ENCODE data around the gene CDKL4.
A peak's percentile ranks its signal among the peaks of the same experiment; 100 is the strongest.

Gene CDKL4

GRCh38 chr2:39227628-39228412 is 15.9 kb downstream of the CDKL4 start:
- H3K27ac ChIP-seq (ENCODE audit: low read depth, low read length) = no peak overlapping the region
- H3K9ac ChIP-seq (ENCODE audit: low read length) = no peak overlapping the region

GRCh38 chr2:39225567-39225966 is 18.2 kb downstream of the CDKL4 start:
- Histone ChIP-seq H3K27me3 (ENCODE audit: control insufficient read depth in 1 of 2, insufficient read depth in 2 of 2, low read length in 2 of 2) (no peaks in the 10 kb centered on the region), H3K27ac (ENCODE audit: low read depth, low read length) (no peak overlapping the region), H3K36me3 (ENCODE audit: insufficient read depth, low read length) (no peaks in the 10 kb centered on the region), H3K9me3 (ENCODE audit: low read length) (no peaks in the 10 kb centered on the region), H3K4me3 (ENCODE audit: low read depth in 1 of 2, low read length in 2 of 2) (no peak overlapping the region), H3K4me1 (ENCODE audit: insufficient read depth, low read length) (peaks cover 20% of the 10 kb centered on the region), H3K9ac (ENCODE audit: low read length) (no peak overlapping the region)

More at GRCh38 chr2:39227628-39228412, 15.9 kb downstream of the CDKL4 start:
- H3K36me3 ChIP-seq (ENCODE audit: insufficient read depth, low read length) = no peaks in the 10 kb centered on the region
- H3K4me1 ChIP-seq (ENCODE audit: insufficient read depth, low read length) = peaks cover 20% of the 10 kb centered on the region
- no peaks in the 10 kb centered on the region for H3K27me3 ChIP-seq (ENCODE audit: control insufficient read depth in 1 of 2, insufficient read depth in 2 of 2, low read length in 2 of 2)
- no peaks in the 10 kb centered on the region for H3K9me3 ChIP-seq (ENCODE audit: low read length)
- H3K4me3 ChIP-seq (ENCODE audit: low read depth in 1 of 2, low read length in 2 of 2) = peak overlapping the region in 1 of 2 donors; percentile 26

- Histone ChIP-seq H3K4me3 (ENCODE audit: low read depth in 1 of 2, low read length in 2 of 2) (no peak overlapping the region), H3K9me3 (ENCODE audit: low read length) (no peaks in the 10 kb centered on the region), H3K27me3 (ENCODE audit: control insufficient read depth in 1 of 2, insufficient read depth in 2 of 2, low read length in 2 of 2) (no peaks in the 10 kb centered on the region), H3K36me3 (ENCODE audit: insufficient read depth, low read length) (no peaks in the 10 kb centered on the region), H3K9ac (ENCODE audit: low read length) (no peak overlapping the region), H3K27ac (ENCODE audit: low read depth, low read length) (no peak overlapping the region), H3K4me1 (ENCODE audit: insufficient read depth, low read length) (peaks cover 12% of the 10 kb centered on the region)
These were observed 19.9 kb downstream of the CDKL4 start for GRCh38 chr2:39223909-39224308.

- H3K4me1 ChIP-seq (ENCODE audit: insufficient read depth, low read length) = no peaks in the 10 kb centered on the region
These were observed 22.3 kb downstream of the CDKL4 start for GRCh38 chr2:39221459-39221858.

GRCh38 chr2:39220136-39220535 is 23.6 kb downstream of the CDKL4 start:
- Histone ChIP-seq H3K36me3 (ENCODE audit: insufficient read depth, low read length) (no peaks in the 10 kb centered on the region), H3K27ac (ENCODE audit: low read depth, low read length) (no peak overlapping the region), H3K4me1 (ENCODE audit: insufficient read depth, low read length) (no peaks in the 10 kb centered on the region), H3K4me3 (ENCODE audit: low read depth in 1 of 2, low read length in 2 of 2) (no peak overlapping the region), H3K9me3 (ENCODE audit: low read length) (no peaks in the 10 kb centered on the region), H3K9ac (ENCODE audit: low read length) (no peak overlapping the region), H3K27me3 (ENCODE audit: control insufficient read depth in 1 of 2, insufficient read depth in 2 of 2, low read length in 2 of 2) (no peaks in the 10 kb centered on the region)

More at GRCh38 chr2:39221459-39221858, 22.3 kb downstream of the CDKL4 start:
- Histone ChIP-seq H3K27me3 (ENCODE audit: control insufficient read depth in 1 of 2, insufficient read depth in 2 of 2, low read length in 2 of 2) (no peaks in the 10 kb centered on the region), H3K9ac (ENCODE audit: low read length) (no peak overlapping the region), H3K4me3 (ENCODE audit: low read depth in 1 of 2, low read length in 2 of 2) (no peak overlapping the region), H3K9me3 (ENCODE audit: low read length) (no peaks in the 10 kb centered on the region), H3K36me3 (ENCODE audit: insufficient read depth, low read length) (no peaks in the 10 kb centered on the region), H3K27ac (ENCODE audit: low read depth, low read length) (no peak overlapping the region)

GRCh38 chr2:39218391-39218790 is 25.4 kb downstream of the CDKL4 start:
- Histone ChIP-seq H3K27me3 (ENCODE audit: control insufficient read depth in 1 of 2, insufficient read depth in 2 of 2, low read length in 2 of 2) (no peaks in the 10 kb centered on the region), H3K36me3 (ENCODE audit: insufficient read depth, low read length) (no peaks in the 10 kb centered on the region), H3K4me3 (ENCODE audit: low read depth in 1 of 2, low read length in 2 of 2) (no peak overlapping the region), H3K9me3 (ENCODE audit: low read length) (no peaks in the 10 kb centered on the region), H3K4me1 (ENCODE audit: insufficient read depth, low read length) (no peaks in the 10 kb centered on the region), H3K27ac (ENCODE audit: low read depth, low read length) (no peak overlapping the region), H3K9ac (ENCODE audit: low read length) (no peak overlapping the region)

- no peaks in the 10 kb centered on the region for H3K36me3 ChIP-seq (ENCODE audit: insufficient read depth, low read length)
- H3K9ac ChIP-seq (ENCODE audit: low read length) = no peak overlapping the region
These were observed 26.6 kb downstream of the CDKL4 start for GRCh38 chr2:39217192-39217550.

GRCh38 chr2:39216346-39217191 is 27.2 kb downstream of the CDKL4 start:
- Histone ChIP-seq H3K4me3 (ENCODE audit: low read depth in 1 of 2, low read length in 2 of 2) (no peak overlapping the region), H3K9me3 (ENCODE audit: low read length) (no peaks in the 10 kb centered on the region), H3K9ac (ENCODE audit: low read length) (no peak overlapping the region), H3K27ac (ENCODE audit: low read depth, low read length) (no peak overlapping the region), H3K4me1 (ENCODE audit: insufficient read depth, low read length) (no peaks in the 10 kb centered on the region), H3K27me3 (ENCODE audit: control insufficient read depth in 1 of 2, insufficient read depth in 2 of 2, low read length in 2 of 2) (no peaks in the 10 kb centered on the region), H3K36me3 (ENCODE audit: insufficient read depth, low read length) (no peaks in the 10 kb centered on the region)

More at GRCh38 chr2:39217192-39217550, 26.6 kb downstream of the CDKL4 start:
- H3K9me3 ChIP-seq (ENCODE audit: low read length) = no peaks in the 10 kb centered on the region
- H3K4me3 ChIP-seq (ENCODE audit: low read depth in 1 of 2, low read length in 2 of 2) = no peak overlapping the region
- no peaks in the 10 kb centered on the region for H3K27me3 ChIP-seq (ENCODE audit: control insufficient read depth in 1 of 2, insufficient read depth in 2 of 2, low read length in 2 of 2)
- no peak overlapping the region for H3K27ac ChIP-seq (ENCODE audit: low read depth, low read length)
- no peaks in the 10 kb centered on the region for H3K4me1 ChIP-seq (ENCODE audit: insufficient read depth, low read length)

GRCh38 chr2:39215545-39215944 is 28.2 kb downstream of the CDKL4 start:
- no peaks in the 10 kb centered on the region for H3K27me3 ChIP-seq (ENCODE audit: control insufficient read depth in 1 of 2, insufficient read depth in 2 of 2, low read length in 2 of 2)
- H3K4me1 ChIP-seq (ENCODE audit: insufficient read depth, low read length) = no peaks in the 10 kb centered on the region
- no peak overlapping the region for H3K4me3 ChIP-seq (ENCODE audit: low read depth in 1 of 2, low read length in 2 of 2)
- H3K36me3 ChIP-seq (ENCODE audit: insufficient read depth, low read length) = no peaks in the 10 kb centered on the region
- no peaks in the 10 kb centered on the region for H3K9me3 ChIP-seq (ENCODE audit: low read length)
- H3K9ac ChIP-seq (ENCODE audit: low read length) = no peak overlapping the region
- H3K27ac ChIP-seq (ENCODE audit: low read depth, low read length) = no peak overlapping the region

- no peak overlapping the region for H3K27ac ChIP-seq (ENCODE audit: low read depth, low read length)
- no peaks in the 10 kb centered on the region for H3K4me1 ChIP-seq (ENCODE audit: insufficient read depth, low read length)
- no peaks in the 10 kb centered on the region for H3K36me3 ChIP-seq (ENCODE audit: insufficient read depth, low read length)
- no peaks in the 10 kb centered on the region for H3K9me3 ChIP-seq (ENCODE audit: low read length)
- H3K27me3 ChIP-seq (ENCODE audit: control insufficient read depth in 1 of 2, insufficient read depth in 2 of 2, low read length in 2 of 2) = no peaks in the 10 kb centered on the region
- no peak overlapping the region for H3K4me3 ChIP-seq (ENCODE audit: low read depth in 1 of 2, low read length in 2 of 2)
- no peak overlapping the region for H3K9ac ChIP-seq (ENCODE audit: low read length)
These were observed 30.8 kb downstream of the CDKL4 start for GRCh38 chr2:39213015-39213414.

- no peak overlapping the region for H3K9ac ChIP-seq (ENCODE audit: low read length)
- no peaks in the 10 kb centered on the region for H3K36me3 ChIP-seq (ENCODE audit: insufficient read depth, low read length)
- no peak overlapping the region for H3K27ac ChIP-seq (ENCODE audit: low read depth, low read length)
- no peaks in the 10 kb centered on the region for H3K4me1 ChIP-seq (ENCODE audit: insufficient read depth, low read length)
- no peaks in the 10 kb centered on the region for H3K9me3 ChIP-seq (ENCODE audit: low read length)
- no peaks in the 10 kb centered on the region for H3K27me3 ChIP-seq (ENCODE audit: control insufficient read depth in 1 of 2, insufficient read depth in 2 of 2, low read length in 2 of 2)
- H3K4me3 ChIP-seq (ENCODE audit: low read depth in 1 of 2, low read length in 2 of 2) = no peak overlapping the region
These were observed 32.9 kb downstream of the CDKL4 start for GRCh38 chr2:39210846-39211245.

Data from muscle layer of colon (tissue), 2 donors.